Astrocyte of the hippocampus (primary cell): Measurements from ENCODE around the gene SPNS3.

Experiments used
- DNase-seq: peaks from one replicate; pipeline ENCODE4 v3.0.0; 2011; ENCODE audit warnings: low read depth, low spot score

The SPNS3 gene

GRCh38 chr17:4525691-4526397 is 92.1 kb downstream of the SPNS3 start:
- no peak for DNase-seq

- DNase-seq, result peak; percentile 28
Observed at GRCh38 chr17:4527134-4527533, 93.4 kb downstream of the SPNS3 start.

GRCh38 chr17:4527566-4528125 is 93.9 kb downstream of the SPNS3 start:
- DNase-seq, result no peak

- DNase-seq, result no peak
Observed at GRCh38 chr17:4529533-4530152, 95.9 kb downstream of the SPNS3 start.

- no peak for DNase-seq
Observed at GRCh38 chr17:4530799-4531730, 97.3 kb downstream of the SPNS3 start.

GRCh38 chr17:4531988-4532736 is 98.4 kb downstream of the SPNS3 start:
- DNase-seq, result no peak

- no peak for DNase-seq
Observed at GRCh38 chr17:4532860-4533522, 99.3 kb downstream of the SPNS3 start.

- DNase-seq, result peak; percentile 48
Observed at GRCh38 chr17:4533523-4534504, 100.1 kb downstream of the SPNS3 start.

- no peak for DNase-seq
Observed at GRCh38 chr17:4534515-4534914, 100.8 kb downstream of the SPNS3 start.

- no peak for DNase-seq
Observed at GRCh38 chr17:4534928-4535666, 101.4 kb downstream of the SPNS3 start.

- no peak for DNase-seq
Observed at GRCh38 chr17:4535667-4536258, 102.0 kb downstream of the SPNS3 start.

GRCh38 chr17:4536259-4536741 is 102.6 kb downstream of the SPNS3 start:
- DNase-seq, result peak; percentile 47

GRCh38 chr17:4536742-4537411 is 103.1 kb downstream of the SPNS3 start:
- DNase-seq, result no peak
